ENCODE results near the gene REPIN1.

Gene REPIN1

GRCh38 chr7:150365673-150366398 lies 2.8 kb upstream of the REPIN1 start:
- no peak for DNase-seq (ENCODE audit: low read depth)
- H3K4me3 ChIP-seq (ENCODE audit: low read length), result no peak overlapping the region
- no peak for TF ChIP-seq CTCF (conservative IDR thresholded peaks at IDR 0.05; ENCODE audit: low read depth, low read length)

- no peak for TF ChIP-seq CTCF (conservative IDR thresholded peaks at IDR 0.05; ENCODE audit: low read depth, low read length)
- peak overlapping the region; percentile 82 for H3K4me3 ChIP-seq (ENCODE audit: low read length)
- DNase-seq (ENCODE audit: low read depth), result peak; percentile 69
Measured at GRCh38 chr7:150367677-150368095, 936 bp upstream of the REPIN1 start.

- DNase-seq (ENCODE audit: low read depth), result peak; percentile 48
- TF ChIP-seq CTCF (conservative IDR thresholded peaks at IDR 0.05; ENCODE audit: low read depth, low read length), result no peak
- peak overlapping the region; percentile 82 for H3K4me3 ChIP-seq (ENCODE audit: low read length)
Measured at GRCh38 chr7:150368884-150369747, 494 bp downstream of the REPIN1 start.

- no peak for DNase-seq (ENCODE audit: low read depth)
- TF ChIP-seq CTCF (conservative IDR thresholded peaks at IDR 0.05; ENCODE audit: low read depth, low read length), result no peak
Measured at GRCh38 chr7:150369748-150370501, 1.3 kb downstream of the REPIN1 start.

GRCh38 chr7:150370612-150371071 lies 2.0 kb downstream of the REPIN1 start:
- TF ChIP-seq CTCF (conservative IDR thresholded peaks at IDR 0.05; ENCODE audit: low read depth, low read length), result peak; percentile 10
- peak overlapping the region; percentile 82 for H3K4me3 ChIP-seq (ENCODE audit: low read length)
- DNase-seq (ENCODE audit: low read depth), result peak; percentile 47

More at GRCh38 chr7:150369748-150370501, 1.3 kb downstream of the REPIN1 start:
- H3K4me3 ChIP-seq (ENCODE audit: low read length), result peak overlapping the region; percentile 82

GRCh38 chr7:150371131-150371995 lies 2.7 kb downstream of the REPIN1 start:
- DNase-seq (ENCODE audit: low read depth), result no peak
- peak overlapping the region; percentile 82 for H3K4me3 ChIP-seq (ENCODE audit: low read length)
- TF ChIP-seq CTCF (conservative IDR thresholded peaks at IDR 0.05; ENCODE audit: low read depth, low read length), result no peak

Data from retinal pigment epithelial cell (primary cell).